Neural cell (in vitro differentiated cells): Measurements from ENCODE around the gene ADARB2.

ENCODE experiments used
- EP300 ChIP-seq: fragments of 450-650 bp; conservative IDR thresholded peaks from 2 replicates; pipeline ENCODE4 v1.6.1; 2014; ENCODE audit warnings: antibody characterized with exemption, mild to moderate bottlenecking, moderate library complexity; ENCODE audit not compliant: poor library complexity, severe bottlenecking
- EZH2 ChIP-seq: fragments of 200-600, 300-800 bp; shearing (Covaris generic), sonication (generic); IDR thresholded peaks from 2 replicates; pipeline ENCODE4 v1.6.1; 2014; ENCODE audit warnings: antibody characterized with exemption, low read length, borderline replicate concordance, mild to moderate bottlenecking; ENCODE audit not compliant: insufficient read depth, poor library complexity, severe bottlenecking
- RAD21 ChIP-seq: fragments of 450-650 bp; conservative IDR thresholded peaks from 2 replicates; pipeline ENCODE4 v1.6.1; 2014; ENCODE audit warnings: antibody characterized with exemption, mild to moderate bottlenecking, moderate library complexity
- SMC3 ChIP-seq: fragments of 450-650 bp; conservative IDR thresholded peaks from 2 replicates; pipeline ENCODE4 v1.6.1; 2014; ENCODE audit warnings: antibody characterized with exemption, mild to moderate bottlenecking, moderate library complexity; ENCODE audit not compliant: poor library complexity
- TAF1 ChIP-seq: IDR thresholded peaks from 2 replicates; pipeline ENCODE4 v1.6.1; 2012; ENCODE audit warnings: low read depth
- TF ChIP-seq, protein P1 (sequence below): fragments of 450-650 bp; IDR thresholded peaks from 2 replicates; pipeline ENCODE4 v1.5.1; 2014; ENCODE audit warnings: antibody characterized with exemption, mild to moderate bottlenecking, moderate library complexity; ENCODE audit not compliant: poor library complexity, severe bottlenecking
- TF ChIP-seq, protein P2 (sequence below): IDR thresholded peaks from 2 replicates; pipeline ENCODE4 v1.6.1; 2012; ENCODE audit warnings: borderline replicate concordance

DNA sequence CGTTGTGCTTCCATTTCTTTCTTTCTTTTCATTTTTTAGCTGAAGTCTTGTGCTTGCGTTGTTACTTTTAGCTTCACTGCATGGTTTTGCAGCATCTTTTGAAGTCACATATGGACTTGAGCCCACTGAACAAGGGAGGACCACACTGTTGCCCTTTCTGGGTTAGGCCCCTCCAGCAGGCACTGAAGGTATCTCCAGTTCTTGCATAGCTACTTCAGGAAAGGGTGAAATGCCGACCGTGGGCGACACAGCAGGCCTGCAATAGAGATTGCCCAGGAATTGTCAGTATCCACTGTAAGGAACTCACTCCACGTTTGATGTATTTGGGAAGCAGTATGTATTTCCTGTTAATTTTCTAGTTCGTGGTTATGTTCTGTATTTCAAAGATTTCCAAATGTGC is 596.1 kb downstream of the ADARB2 start:
- TF ChIP-seq EZH2: no peak
- TF ChIP-seq, protein P1, sequence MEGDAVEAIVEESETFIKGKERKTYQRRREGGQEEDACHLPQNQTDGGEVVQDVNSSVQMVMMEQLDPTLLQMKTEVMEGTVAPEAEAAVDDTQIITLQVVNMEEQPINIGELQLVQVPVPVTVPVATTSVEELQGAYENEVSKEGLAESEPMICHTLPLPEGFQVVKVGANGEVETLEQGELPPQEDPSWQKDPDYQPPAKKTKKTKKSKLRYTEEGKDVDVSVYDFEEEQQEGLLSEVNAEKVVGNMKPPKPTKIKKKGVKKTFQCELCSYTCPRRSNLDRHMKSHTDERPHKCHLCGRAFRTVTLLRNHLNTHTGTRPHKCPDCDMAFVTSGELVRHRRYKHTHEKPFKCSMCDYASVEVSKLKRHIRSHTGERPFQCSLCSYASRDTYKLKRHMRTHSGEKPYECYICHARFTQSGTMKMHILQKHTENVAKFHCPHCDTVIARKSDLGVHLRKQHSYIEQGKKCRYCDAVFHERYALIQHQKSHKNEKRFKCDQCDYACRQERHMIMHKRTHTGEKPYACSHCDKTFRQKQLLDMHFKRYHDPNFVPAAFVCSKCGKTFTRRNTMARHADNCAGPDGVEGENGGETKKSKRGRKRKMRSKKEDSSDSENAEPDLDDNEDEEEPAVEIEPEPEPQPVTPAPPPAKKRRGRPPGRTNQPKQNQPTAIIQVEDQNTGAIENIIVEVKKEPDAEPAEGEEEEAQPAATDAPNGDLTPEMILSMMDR: no peak
- no peak for TF ChIP-seq SMC3
- no peak for TF ChIP-seq RAD21
- TF ChIP-seq EP300: no peak
- TF ChIP-seq TAF1: no peak
- TF ChIP-seq, protein P2, sequence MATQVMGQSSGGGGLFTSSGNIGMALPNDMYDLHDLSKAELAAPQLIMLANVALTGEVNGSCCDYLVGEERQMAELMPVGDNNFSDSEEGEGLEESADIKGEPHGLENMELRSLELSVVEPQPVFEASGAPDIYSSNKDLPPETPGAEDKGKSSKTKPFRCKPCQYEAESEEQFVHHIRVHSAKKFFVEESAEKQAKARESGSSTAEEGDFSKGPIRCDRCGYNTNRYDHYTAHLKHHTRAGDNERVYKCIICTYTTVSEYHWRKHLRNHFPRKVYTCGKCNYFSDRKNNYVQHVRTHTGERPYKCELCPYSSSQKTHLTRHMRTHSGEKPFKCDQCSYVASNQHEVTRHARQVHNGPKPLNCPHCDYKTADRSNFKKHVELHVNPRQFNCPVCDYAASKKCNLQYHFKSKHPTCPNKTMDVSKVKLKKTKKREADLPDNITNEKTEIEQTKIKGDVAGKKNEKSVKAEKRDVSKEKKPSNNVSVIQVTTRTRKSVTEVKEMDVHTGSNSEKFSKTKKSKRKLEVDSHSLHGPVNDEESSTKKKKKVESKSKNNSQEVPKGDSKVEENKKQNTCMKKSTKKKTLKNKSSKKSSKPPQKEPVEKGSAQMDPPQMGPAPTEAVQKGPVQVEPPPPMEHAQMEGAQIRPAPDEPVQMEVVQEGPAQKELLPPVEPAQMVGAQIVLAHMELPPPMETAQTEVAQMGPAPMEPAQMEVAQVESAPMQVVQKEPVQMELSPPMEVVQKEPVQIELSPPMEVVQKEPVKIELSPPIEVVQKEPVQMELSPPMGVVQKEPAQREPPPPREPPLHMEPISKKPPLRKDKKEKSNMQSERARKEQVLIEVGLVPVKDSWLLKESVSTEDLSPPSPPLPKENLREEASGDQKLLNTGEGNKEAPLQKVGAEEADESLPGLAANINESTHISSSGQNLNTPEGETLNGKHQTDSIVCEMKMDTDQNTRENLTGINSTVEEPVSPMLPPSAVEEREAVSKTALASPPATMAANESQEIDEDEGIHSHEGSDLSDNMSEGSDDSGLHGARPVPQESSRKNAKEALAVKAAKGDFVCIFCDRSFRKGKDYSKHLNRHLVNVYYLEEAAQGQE: no peak
